Smooth muscle cell (in vitro differentiated cells): ENCODE results near the gene EP400. TPM values are rescaled to one million over a fixed set of nuclear protein-coding genes. Genes with fewer than 3 reads are reported as not detected.

Source experiments
- DNase-seq: peaks from one replicate; lab custom pipeline; 2025; ENCODE audit not compliant: unreplicated experiment; lab: John Stamatoyannopoulos, UW
- H2AFZ ChIP-seq: fragments of 200-600 bp; sonication (generic); 2 replicates; pipeline ENCODE4 v1.6.0; 2016; ENCODE audit warnings: antibody characterized with exemption, low read depth, mild to moderate bottlenecking
- H3F3A ChIP-seq: fragments of 200-600 bp; sonication (generic); 2 replicates; pipeline ENCODE4 v1.6.0; 2017; ENCODE audit warnings: antibody characterized with exemption, low read depth
- H3K27ac ChIP-seq: fragments of 200-600 bp; sonication (generic); 2 replicates; pipeline ENCODE4 v1.5.1; 2016; ENCODE audit warnings: low read depth, mild to moderate bottlenecking
- H3K27me3 ChIP-seq: fragments of 200-600 bp; sonication (generic); 2 replicates; pipeline ENCODE4 v1.6.1; 2016; ENCODE audit warnings: low read depth, mild to moderate bottlenecking
- H3K36me3 ChIP-seq: fragments of 200-600 bp; sonication (generic); 2 replicates; pipeline ENCODE4 v1.5.1; 2016; ENCODE audit warnings: low read depth
- H3K4me1 ChIP-seq: fragments of 200-600 bp; sonication (generic); 2 replicates; pipeline ENCODE4 v1.5.1; 2016; ENCODE audit warnings: low read depth
- H3K4me2 ChIP-seq: fragments of 200-600 bp; sonication (generic); 2 replicates; pipeline ENCODE4 v1.6.0; 2016; ENCODE audit warnings: mild to moderate bottlenecking
- H3K4me3 ChIP-seq: fragments of 200-600 bp; sonication (generic); 2 replicates; pipeline ENCODE4 v1.5.1; 2016; ENCODE audit warnings: mild to moderate bottlenecking
- H3K79me2 ChIP-seq: fragments of 200-600 bp; sonication (generic); 2 replicates; pipeline ENCODE4 v1.6.0; 2016; ENCODE audit warnings: low read depth, mild to moderate bottlenecking
- H3K9ac ChIP-seq: fragments of 200-600 bp; sonication (generic); 2 replicates; pipeline ENCODE4 v1.6.0; 2016; ENCODE audit warnings: low read depth
- H3K9me3 ChIP-seq: fragments of 200-600 bp; sonication (generic); replicated peaks from 2 replicates; pipeline ENCODE4 v1.5.1; 2016; ENCODE audit warnings: low read depth
- H4K20me1 ChIP-seq: fragments of 200-600 bp; sonication (generic); 2 replicates; pipeline ENCODE4 v1.6.0; 2016; ENCODE audit warnings: low read depth
- WGBS: methylation state at CpG from one replicate; pipeline ENCODE4 v1.1.7; 2016; ENCODE audit warnings: low lambda C conversion rate; 5-methylcytosine and 5-hydroxymethylcytosine counted together
- polyA plus RNA-seq: library from polyadenylated mRNA; unstranded; fragments of >200 nt; fragmentation: Nextera tagmentation; extraction: Ambion mirVana; gene quantifications from 2 replicates; pipeline ENCODE4 v1.2.1, GENCODE V29; 2016
- total RNA-seq: library from RNA; depleted of rRNA; stranded (reverse); fragments of >200 nt; gene quantifications from 2 replicates; pipeline ENCODE4 v1.2.3, GENCODE V29; 2014
- TF ChIP-seq, protein P1 (sequence below): fragments of 200-600 bp; sonication (generic); IDR thresholded peaks from 2 replicates; pipeline ENCODE4 v1.5.1; 2017; ENCODE audit warnings: borderline replicate concordance, mild to moderate bottlenecking, antibody characterized with exemption; ENCODE audit not compliant: insufficient read depth, poor library complexity, severe bottlenecking

The EP400 gene
- total and polyA plus RNA-seq, 2 experiments from 2014 or later = 6.6 to 13.6 TPM

GRCh38 chr12:132033627-132034026 lies 83.9 kb downstream of the EP400 start:
- Histone ChIP-seq H3K9me3 (no peaks in the 10 kb centered on the region), H3K27ac (no peak overlapping the region), H4K20me1 (peaks cover 8% of the 10 kb centered on the region), H3F3A (no peaks in the 10 kb centered on the region), H3K36me3 (peaks cover 7% of the 10 kb centered on the region), H3K79me2 (no peaks in the 10 kb centered on the region), H2AFZ (no peak overlapping the region), H3K27me3 (no peaks in the 10 kb centered on the region), H3K4me1 (no peaks in the 10 kb centered on the region), H3K4me3 (no peak overlapping the region), H3K9ac (no peak overlapping the region), H3K4me2 (no peak overlapping the region)
- no peak for DNase-seq
- 87% methylated on average over 5 of the region's 5 CpGs for WGBS
- TF ChIP-seq, protein P1, sequence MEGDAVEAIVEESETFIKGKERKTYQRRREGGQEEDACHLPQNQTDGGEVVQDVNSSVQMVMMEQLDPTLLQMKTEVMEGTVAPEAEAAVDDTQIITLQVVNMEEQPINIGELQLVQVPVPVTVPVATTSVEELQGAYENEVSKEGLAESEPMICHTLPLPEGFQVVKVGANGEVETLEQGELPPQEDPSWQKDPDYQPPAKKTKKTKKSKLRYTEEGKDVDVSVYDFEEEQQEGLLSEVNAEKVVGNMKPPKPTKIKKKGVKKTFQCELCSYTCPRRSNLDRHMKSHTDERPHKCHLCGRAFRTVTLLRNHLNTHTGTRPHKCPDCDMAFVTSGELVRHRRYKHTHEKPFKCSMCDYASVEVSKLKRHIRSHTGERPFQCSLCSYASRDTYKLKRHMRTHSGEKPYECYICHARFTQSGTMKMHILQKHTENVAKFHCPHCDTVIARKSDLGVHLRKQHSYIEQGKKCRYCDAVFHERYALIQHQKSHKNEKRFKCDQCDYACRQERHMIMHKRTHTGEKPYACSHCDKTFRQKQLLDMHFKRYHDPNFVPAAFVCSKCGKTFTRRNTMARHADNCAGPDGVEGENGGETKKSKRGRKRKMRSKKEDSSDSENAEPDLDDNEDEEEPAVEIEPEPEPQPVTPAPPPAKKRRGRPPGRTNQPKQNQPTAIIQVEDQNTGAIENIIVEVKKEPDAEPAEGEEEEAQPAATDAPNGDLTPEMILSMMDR = no peak

- WGBS = 98% methylated on average over 31 of the region's 31 CpGs
- Histone ChIP-seq H3F3A (no peaks in the 10 kb centered on the region), H3K9ac (no peak overlapping the region), H4K20me1 (peaks cover 17% of the 10 kb centered on the region), H3K9me3 (no peaks in the 10 kb centered on the region), H3K27me3 (no peaks in the 10 kb centered on the region), H3K79me2 (no peaks in the 10 kb centered on the region), H2AFZ (no peak overlapping the region), H3K4me3 (no peak overlapping the region), H3K4me1 (no peaks in the 10 kb centered on the region), H3K36me3 (peaks cover 7% of the 10 kb centered on the region), H3K27ac (no peak overlapping the region), H3K4me2 (no peak overlapping the region)
- DNase-seq = no peak
- TF ChIP-seq, protein P1 = no peak
Observed at GRCh38 chr12:132036063-132036683, 86.4 kb downstream of the EP400 start.

- Histone ChIP-seq H3K79me2 (no peaks in the 10 kb centered on the region), H3K9ac (no peak overlapping the region), H3K27ac (no peak overlapping the region), H3K4me1 (no peaks in the 10 kb centered on the region), H3K4me2 (no peak overlapping the region), H3F3A (no peaks in the 10 kb centered on the region), H3K4me3 (no peak overlapping the region), H2AFZ (no peak overlapping the region), H4K20me1 (peaks cover 47% of the 10 kb centered on the region), H3K9me3 (no peaks in the 10 kb centered on the region), H3K27me3 (no peaks in the 10 kb centered on the region), H3K36me3 (peaks cover 4% of the 10 kb centered on the region)
- WGBS = 95% methylated on average over 20 of the region's 20 CpGs
- DNase-seq = no peak
- TF ChIP-seq, protein P1 = no peak
Observed at GRCh38 chr12:132040906-132041606, 91.3 kb downstream of the EP400 start.
